Dedifferentiated amniotic fluid mesenchymal stem cell (primary cell): ENCODE data around the gene PSMA5.
"Not testable (repeated sequence)": the region's sequence is repeated elsewhere in the genome, so short reads cannot be mapped to it uniquely, and the experiment has no call there.

Experiments
- DNase-seq: peaks from one replicate; pipeline ENCODE4 v3.0.0-alpha.2; 2016; ENCODE audit errors: extremely low spot score

Gene PSMA5

DNA sequence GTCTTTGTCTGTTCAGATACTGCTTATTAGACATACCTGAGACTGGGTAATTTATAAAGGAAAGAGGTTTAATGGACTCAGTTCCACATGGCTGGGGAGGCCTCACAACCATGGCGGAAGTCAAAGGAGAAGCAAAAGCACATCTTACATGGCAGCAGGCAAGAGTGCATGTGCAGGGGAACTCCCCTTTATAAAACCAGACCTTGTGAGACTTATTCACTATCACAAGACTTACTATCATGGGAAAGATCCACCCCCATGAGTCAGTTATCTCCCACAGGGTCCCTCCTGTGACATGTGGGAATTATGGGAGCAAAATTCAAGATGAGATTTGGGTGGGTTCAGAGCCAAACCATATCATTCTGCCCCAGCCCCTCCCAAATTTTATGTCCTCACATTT lies 7.1 kb upstream of the PSMA5 start:
- no peak for DNase-seq

DNA sequence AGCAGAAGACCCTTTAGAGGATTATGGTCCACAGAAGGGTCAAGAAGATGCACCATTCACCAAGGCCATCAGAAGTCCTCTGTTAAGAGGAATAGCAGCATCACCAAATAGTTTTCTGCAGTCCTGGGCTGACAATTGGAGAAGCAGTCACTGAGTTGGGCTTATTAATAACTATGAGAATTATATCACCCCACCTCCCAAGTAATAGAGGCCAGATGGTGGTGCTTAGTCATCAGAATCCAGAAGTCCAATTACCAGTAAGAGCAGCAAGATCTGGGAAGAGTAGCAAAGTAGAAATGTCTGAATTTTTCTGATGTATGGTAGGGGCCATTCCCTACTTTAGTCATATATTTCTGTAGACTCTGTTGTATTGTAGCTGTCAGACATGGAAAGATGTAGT lies 6.1 kb upstream of the PSMA5 start:
- DNase-seq = no peak

DNA sequence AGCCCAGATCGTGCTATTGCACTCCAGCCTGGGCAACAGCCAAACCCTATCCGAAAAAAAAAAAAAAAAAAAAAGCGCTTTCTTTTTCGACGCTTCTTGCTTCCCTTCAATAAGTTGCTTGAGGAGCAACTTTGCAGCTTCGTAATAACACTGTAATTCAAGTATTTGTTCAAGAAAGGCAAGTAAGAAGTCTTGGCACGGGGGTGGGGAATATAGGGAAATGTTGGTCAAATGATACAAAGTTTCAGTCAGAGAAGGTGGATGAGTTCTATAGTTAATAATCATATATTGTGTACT lies 871 bp upstream of the PSMA5 start:
- DNase-seq = no peak

- peak; percentile 43 for DNase-seq
Observed at GRCh38 chr1:109425391-109426280, 612 bp downstream of the PSMA5 start.

GRCh38 chr1:109423498-109423897 lies 2.8 kb downstream of the PSMA5 start:
- DNase-seq = no peak

GRCh38 chr1:109412551-109412950 lies 13.7 kb downstream of the PSMA5 start:
- DNase-seq = no peak

- DNase-seq = no peak
Observed at GRCh38 chr1:109404838-109405237, 21.4 kb downstream of the PSMA5 start.

DNA sequence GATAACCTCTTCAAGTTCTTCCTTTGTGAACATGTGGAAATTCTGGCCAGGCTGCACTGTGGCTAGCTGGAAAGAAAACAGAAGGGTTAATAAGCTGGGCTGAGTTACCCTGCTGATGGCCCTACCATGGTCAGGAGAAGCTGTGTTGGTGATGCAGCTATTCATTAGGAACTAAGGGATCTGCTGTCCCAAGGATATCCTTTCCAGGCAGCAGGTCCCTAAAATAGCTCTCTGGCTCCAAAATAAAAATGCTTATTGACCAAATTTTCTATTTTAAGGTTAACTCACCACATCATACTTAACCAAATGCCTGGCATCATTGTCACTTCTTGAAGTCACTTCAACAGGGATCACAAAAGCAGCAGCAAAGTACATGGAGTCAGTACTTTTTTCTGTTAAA lies 24.2 kb downstream of the PSMA5 start:
- DNase-seq = no peak

DNA sequence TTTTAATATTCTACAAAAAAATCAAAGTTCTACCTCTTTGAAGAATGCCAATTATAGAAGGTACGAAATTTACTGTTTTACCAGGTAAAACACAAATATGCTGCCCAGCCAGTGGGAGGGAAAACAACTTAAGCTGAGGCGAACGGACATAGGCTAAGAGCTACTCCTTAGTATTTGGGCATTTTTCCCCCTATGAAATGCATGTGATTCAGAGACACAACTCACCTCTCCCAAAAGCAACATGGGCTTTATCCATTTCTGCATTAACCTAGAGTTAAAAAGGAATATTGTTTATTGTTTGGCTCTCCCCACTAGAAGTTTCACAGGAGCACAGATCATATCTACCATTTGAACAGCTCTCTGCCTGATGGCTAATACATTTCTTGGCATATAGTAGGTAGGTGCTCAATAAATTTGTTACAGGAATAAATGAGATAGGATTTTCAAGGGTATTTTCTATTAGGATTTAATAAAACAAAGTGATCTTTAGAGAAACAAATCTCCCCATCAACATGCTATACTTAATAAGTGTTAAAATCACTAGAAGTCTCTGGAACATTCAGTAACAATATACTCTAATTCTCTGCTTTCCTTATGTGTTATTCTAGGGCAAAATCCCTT lies 26.1 kb downstream of the PSMA5 start:
- DNase-seq = no peak

- peak; percentile 75 for DNase-seq
Observed at GRCh38 chr1:109399326-109399957, 26.8 kb downstream of the PSMA5 start.

DNA sequence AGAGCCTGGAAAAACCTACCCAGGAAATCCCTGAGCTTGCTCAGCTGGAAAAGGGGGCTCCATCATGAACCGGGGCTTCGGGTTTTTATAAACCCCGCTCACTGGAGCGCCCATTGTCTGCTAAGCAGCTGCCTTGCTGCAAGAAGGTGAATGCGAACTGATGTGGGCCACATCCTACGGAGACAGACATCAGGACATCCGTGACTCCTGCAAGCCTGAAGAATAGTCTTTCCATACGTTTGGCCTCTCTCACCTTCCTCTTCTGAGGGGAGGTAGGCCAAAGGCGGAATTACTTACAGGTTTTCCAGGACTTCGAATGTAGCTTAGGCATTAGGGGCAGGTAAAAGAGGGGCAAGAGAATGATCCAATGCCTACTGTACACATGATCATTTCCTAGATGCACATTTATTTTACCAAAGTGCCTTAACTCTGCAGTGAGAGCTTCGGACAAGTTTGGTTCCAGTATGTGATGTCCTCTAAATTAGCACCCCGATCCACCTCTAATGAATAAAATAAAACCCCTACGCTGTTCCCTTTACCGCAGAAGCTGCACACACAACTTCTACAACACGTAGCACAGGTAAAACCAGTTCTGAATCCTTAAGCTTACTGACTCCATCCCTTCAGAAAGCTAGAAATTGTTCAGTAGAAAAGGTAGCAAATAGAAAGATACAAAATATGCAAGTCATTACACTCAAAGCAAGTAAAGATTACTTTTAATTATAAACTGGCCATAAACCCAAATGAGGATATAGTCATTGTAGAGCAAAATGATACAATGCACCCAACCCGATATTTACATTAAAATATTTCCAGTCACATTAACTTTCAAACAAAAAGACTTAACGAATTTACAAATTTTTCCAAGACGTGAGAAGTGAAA lies 27.7 kb downstream of the PSMA5 start:
- DNase-seq = no peak

DNA sequence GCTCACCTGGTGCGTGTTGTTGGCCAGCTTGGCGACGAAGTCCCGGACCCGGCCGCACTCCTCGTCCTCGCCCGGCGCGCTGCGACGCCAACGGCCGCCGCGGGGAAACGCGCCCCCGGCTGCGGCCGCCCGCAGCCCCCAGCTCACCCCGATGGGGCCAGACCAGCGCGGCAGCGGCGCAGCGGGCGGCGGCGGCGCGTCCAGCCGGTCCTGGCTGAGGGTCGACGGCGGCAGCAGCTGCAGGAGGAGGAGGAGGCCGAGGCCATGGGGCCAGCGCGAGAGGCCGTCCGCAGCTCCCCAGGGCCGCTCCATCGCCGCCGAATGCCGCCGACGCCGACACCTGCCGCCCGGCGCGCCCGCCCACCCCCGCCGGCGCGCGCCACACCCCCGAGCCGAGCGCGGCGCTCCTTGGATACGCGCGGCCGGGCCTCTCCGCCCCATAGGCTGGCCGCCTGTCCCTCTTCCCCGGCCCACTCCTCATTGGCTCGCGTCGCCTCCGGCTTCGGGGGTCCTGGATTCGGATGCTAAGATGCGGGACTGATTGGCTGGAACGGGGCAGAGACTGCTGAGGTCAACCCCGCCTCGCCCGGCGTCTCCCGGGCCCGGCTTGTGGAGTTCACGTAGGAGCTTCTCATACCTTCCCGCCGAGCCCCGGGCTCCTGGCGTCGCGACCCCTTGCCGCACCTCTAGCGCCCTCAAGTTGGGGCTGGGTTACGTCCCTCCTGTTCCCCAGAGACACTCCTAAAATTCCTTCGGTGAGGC lies 28.5 kb downstream of the PSMA5 start, which contains the start of gene SORT1:
TSS of gene SORT1 (minus strand) at position 338 of the 762 bp plus-strand sequence. CDS start at position 312, 26 bp downstream.
- DNase-seq = peak; percentile 55

DNA sequence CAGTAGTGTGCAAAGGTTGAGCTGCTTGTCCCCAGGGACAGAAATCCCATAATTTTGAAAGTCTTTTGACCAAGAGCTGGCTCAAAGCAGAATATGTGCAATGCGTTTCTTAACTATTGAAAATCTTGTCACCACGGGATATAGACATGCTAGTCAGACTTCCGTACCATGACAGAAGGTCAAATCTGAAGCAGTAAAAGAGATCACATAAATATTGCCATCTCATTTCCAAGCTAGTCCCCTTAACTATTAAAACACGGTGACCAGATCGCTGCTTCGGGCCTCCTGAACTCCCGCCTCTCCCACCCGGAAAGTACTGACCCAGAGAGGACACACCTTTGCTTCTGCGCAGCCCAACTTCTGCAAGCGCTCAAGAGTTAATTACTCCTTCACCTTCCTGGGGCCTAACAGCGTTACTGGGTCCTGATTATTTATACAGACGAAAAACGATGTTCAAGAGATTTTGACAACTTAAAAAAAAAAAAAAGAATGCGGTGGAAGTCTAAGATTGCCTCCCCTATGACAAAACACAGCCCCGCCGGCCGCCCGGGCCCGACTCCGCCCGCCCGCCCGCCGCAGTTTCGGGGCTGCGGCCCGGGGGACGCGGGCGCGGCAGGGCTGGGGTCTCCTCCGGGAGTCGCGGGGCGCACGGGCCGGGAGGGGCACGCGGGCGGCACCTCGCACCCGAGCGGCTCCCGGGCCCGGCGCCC lies 29.2 kb downstream of the PSMA5 start:
- DNase-seq = no peak

GRCh38 chr1:109396513-109396839 lies 29.8 kb downstream of the PSMA5 start:
- no peak for DNase-seq

- no peak for DNase-seq
Observed at GRCh38 chr1:109395602-109396512, 30.4 kb downstream of the PSMA5 start.

DNA sequence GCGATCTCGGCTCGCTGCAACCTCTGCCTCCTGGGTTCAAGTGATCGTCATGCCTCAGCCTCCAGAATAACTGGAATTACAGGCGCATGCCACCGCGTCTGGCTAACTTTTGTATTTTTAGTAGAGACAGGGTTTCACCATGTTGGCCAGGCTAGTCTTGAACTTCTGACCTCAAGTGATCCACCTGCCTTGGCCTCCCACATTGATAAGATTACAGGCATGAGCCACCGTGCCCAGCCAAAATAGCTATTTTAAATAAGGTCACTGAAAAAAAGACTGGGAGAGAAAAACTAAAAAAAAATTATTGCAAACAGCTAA lies 31.0 kb downstream of the PSMA5 start:
- DNase-seq = not testable (repeated sequence)

DNA sequence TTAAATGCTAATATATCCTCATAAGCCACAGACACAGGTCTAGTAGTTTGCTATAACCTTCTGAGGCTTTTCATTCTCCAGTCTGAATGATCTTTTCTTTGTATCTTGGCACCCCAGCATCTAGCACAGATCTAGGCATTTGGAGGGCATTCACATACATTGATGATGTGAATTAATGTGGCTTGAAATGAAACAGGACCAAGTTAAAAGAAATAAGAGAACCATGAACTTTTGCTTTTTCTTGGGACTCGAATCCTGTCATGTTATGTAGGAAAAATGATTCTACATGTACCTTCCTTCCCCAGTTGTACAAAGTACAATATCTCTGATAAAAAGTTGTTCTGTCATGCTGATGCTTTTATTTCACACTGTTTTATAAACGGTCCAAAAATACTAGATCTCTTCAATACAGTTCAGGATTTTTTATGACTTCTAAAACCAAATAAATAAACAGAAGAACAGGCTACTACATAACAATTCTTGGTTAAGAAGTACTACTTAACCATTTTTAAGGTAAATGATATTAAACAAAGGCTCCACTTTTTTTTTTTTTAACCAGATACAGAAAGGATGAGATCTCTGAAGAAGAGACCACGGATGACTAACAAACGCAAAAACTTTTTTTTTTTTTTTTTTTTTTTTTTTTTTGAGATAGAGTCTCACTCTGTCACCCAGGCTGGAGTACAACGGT lies 31.5 kb downstream of the PSMA5 start:
- DNase-seq = no peak

GRCh38 chr1:109393617-109394233 lies 32.5 kb downstream of the PSMA5 start:
- no peak for DNase-seq
